SU-DHL-6 (cell line): ENCODE data around the gene AP5Z1.

ENCODE experiments used
- H2AFZ ChIP-seq: fragments of 200-600 bp; sonication (generic); 2 replicates; pipeline ENCODE4 v1.6.1; 2014; ENCODE audit warnings: low read depth, mild to moderate bottlenecking, moderate library complexity, mixed read lengths, antibody characterized with exemption, low read length; ENCODE audit not compliant: severe bottlenecking
- H3F3A ChIP-seq: fragments of 200-600 bp; shearing (Covaris generic); 2 replicates; pipeline ENCODE4 v1.6.0; 2016; ENCODE audit warnings: antibody characterized with exemption, mild to moderate bottlenecking; ENCODE audit not compliant: insufficient read depth
- H3K27ac ChIP-seq: fragments of 200-600 bp; sonication (generic); 2 replicates; pipeline ENCODE4 v1.5.1; 2016; ENCODE audit warnings: low read depth, mild to moderate bottlenecking, low read length, moderate library complexity, mixed read lengths
- H3K27me3 ChIP-seq: fragments of 200-600 bp; sonication (generic), shearing (Covaris generic); 2 replicates; pipeline ENCODE4 v1.6.0; 2014; ENCODE audit warnings: mild to moderate bottlenecking, low read length
- H3K36me3 ChIP-seq: fragments of 200-600 bp; sonication (generic); 2 replicates; pipeline ENCODE4 v1.6.1; 2014; ENCODE audit warnings: mild to moderate bottlenecking, low read length, mixed read lengths
- H3K4me2 ChIP-seq: fragments of 300-600, 200-600 bp; shearing (Covaris generic), sonication (generic); 2 replicates; pipeline ENCODE4 v1.6.0; 2014; ENCODE audit warnings: low read length, low read depth, mild to moderate bottlenecking; ENCODE audit not compliant: poor library complexity, severe bottlenecking
- H3K4me3 ChIP-seq: fragments of 200-600 bp; sonication (generic); 2 replicates; pipeline ENCODE4 v1.5.1; 2014; ENCODE audit warnings: antibody characterized with exemption, low read length, mild to moderate bottlenecking, mixed read lengths; ENCODE audit not compliant: insufficient read depth, poor library complexity, severe bottlenecking
- H3K79me2 ChIP-seq: fragments of 200-600 bp; sonication (generic); 2 replicates; pipeline ENCODE4 v1.6.1; 2014; ENCODE audit warnings: mild to moderate bottlenecking, low read length, moderate library complexity; ENCODE audit not compliant: insufficient read depth
- H3K9ac ChIP-seq: fragments of 200-600 bp; sonication (generic); 2 replicates; pipeline ENCODE4 v1.7.0; 2014; ENCODE audit warnings: mild to moderate bottlenecking, low read length
- H3K9me2 ChIP-seq: fragments of 200-600 bp; sonication (generic); replicated peaks from 2 replicates; pipeline ENCODE4 v1.6.1; 2014; ENCODE audit warnings: low read length; ENCODE audit not compliant: insufficient read depth
- H3K9me3 ChIP-seq: fragments of 200-600 bp; sonication (generic); 2 replicates; pipeline ENCODE4 v1.6.1; 2014; ENCODE audit warnings: low read length, mixed read lengths; ENCODE audit not compliant: insufficient read depth
- H4K20me1 ChIP-seq: fragments of 200-600 bp; sonication (generic); 2 replicates; pipeline ENCODE4 v1.6.1; 2014; ENCODE audit warnings: low read depth, mild to moderate bottlenecking, antibody characterized with exemption, low read length, moderate library complexity, mixed read lengths
- CTCF ChIP-seq: fragments of 200-600 bp; sonication (generic); IDR thresholded peaks from one replicate; pipeline ENCODE4 v1.5.1; 2017; ENCODE audit warnings: antibody characterized with exemption, mild to moderate bottlenecking, low read length, moderate library complexity; ENCODE audit not compliant: insufficient read depth, poor library complexity, severe bottlenecking
- EZH2phosphoT487 ChIP-seq: fragments of 200-600 bp; sonication (generic), shearing (Covaris generic); conservative IDR thresholded peaks from 2 replicates; pipeline ENCODE4 v1.6.1; 2018; ENCODE audit warnings: mild to moderate bottlenecking, antibody characterized with exemption, low read length, moderate library complexity, mixed read lengths

The AP5Z1 gene

GRCh38 chr7:4785371-4785770 lies 9.9 kb downstream of the AP5Z1 start:
- Histone ChIP-seq H3K79me2 (no peaks in the 10 kb centered on the region), H3K27ac (no peak overlapping the region), H3K27me3 (no peaks in the 10 kb centered on the region), H3F3A (no peaks in the 10 kb centered on the region), H3K36me3 (no peaks in the 10 kb centered on the region), H3K9ac (no peak overlapping the region), H3K9me3 (no peaks in the 10 kb centered on the region), H3K4me2 (no peak overlapping the region), H3K9me2 (no peaks in the 10 kb centered on the region), H3K4me3 (no peak overlapping the region), H4K20me1 (no peaks in the 10 kb centered on the region), H2AFZ (no peak overlapping the region)
- TF ChIP-seq CTCF (no peak), EZH2phosphoT487 (no peak)

GRCh38 chr7:4786015-4786414 lies 10.6 kb downstream of the AP5Z1 start:
- Histone ChIP-seq H3K27me3 (no peaks in the 10 kb centered on the region), H3K9me3 (no peaks in the 10 kb centered on the region), H3K27ac (no peak overlapping the region), H3K9ac (no peak overlapping the region), H3K36me3 (no peaks in the 10 kb centered on the region), H3K79me2 (no peaks in the 10 kb centered on the region), H4K20me1 (no peaks in the 10 kb centered on the region), H3F3A (no peaks in the 10 kb centered on the region), H3K4me3 (no peak overlapping the region), H3K4me2 (no peak overlapping the region), H2AFZ (no peak overlapping the region), H3K9me2 (no peaks in the 10 kb centered on the region)
- TF ChIP-seq EZH2phosphoT487 (no peak), CTCF (no peak)

GRCh38 chr7:4787541-4787940 lies 12.1 kb downstream of the AP5Z1 start:
- H4K20me1 ChIP-seq: no peaks in the 10 kb centered on the region
- TF ChIP-seq EZH2phosphoT487: no peak
- TF ChIP-seq CTCF: no peak
- no peaks in the 10 kb centered on the region for H3K36me3 ChIP-seq
- no peaks in the 10 kb centered on the region for H3K9me2 ChIP-seq
- no peak overlapping the region for H3K9ac ChIP-seq
- no peaks in the 10 kb centered on the region for H3F3A ChIP-seq
- no peak overlapping the region for H3K4me2 ChIP-seq
- H3K79me2 ChIP-seq: no peaks in the 10 kb centered on the region
- no peak overlapping the region for H3K27ac ChIP-seq
- H3K27me3 ChIP-seq: no peaks in the 10 kb centered on the region
- H3K9me3 ChIP-seq: no peaks in the 10 kb centered on the region
- H3K4me3 ChIP-seq: no peak overlapping the region
- H2AFZ ChIP-seq: no peak overlapping the region
